HCT116 (cell line): ENCODE measurements around the gene PDYN.

Experiments
- CBX3 ChIP-seq: IDR thresholded peaks from 2 replicates; pipeline ENCODE4 v1.6.1; 2012; ENCODE audit warnings: low read depth
- CEBPB ChIP-seq: IDR thresholded peaks from 2 replicates; pipeline ENCODE4 v1.6.1; 2012; ENCODE audit warnings: low read depth
- ELF1 ChIP-seq: IDR thresholded peaks from 2 replicates; pipeline ENCODE4 v1.6.1; 2012; ENCODE audit warnings: low read depth, borderline replicate concordance
- EZH2 ChIP-seq: fragments of 200-600 bp; sonication (generic); IDR thresholded peaks from 2 replicates; pipeline ENCODE4 v1.6.1; 2017; ENCODE audit warnings: antibody characterized with exemption, mixed run types
- EZH2phosphoT487 ChIP-seq: fragments of 200-600 bp; IDR thresholded peaks from 2 replicates; pipeline ENCODE4 v1.6.1; 2018; ENCODE audit warnings: antibody characterized with exemption, borderline replicate concordance
- POLR2A ChIP-seq: IDR thresholded peaks from 2 replicates; pipeline ENCODE4 v1.7.0; 2011; ENCODE audit warnings: borderline replicate concordance; ENCODE audit not compliant: insufficient read depth, insufficient read length; ENCODE audit errors: extremely low read depth
- SIN3A ChIP-seq: IDR thresholded peaks from 2 replicates; pipeline ENCODE4 v1.6.1; 2012; ENCODE audit warnings: low read depth
- SRF ChIP-seq: IDR thresholded peaks from 2 replicates; pipeline ENCODE4 v1.6.1; 2012; ENCODE audit warnings: low read depth
- TCF7L2 ChIP-seq: IDR thresholded peaks from 2 replicates; pipeline ENCODE4 v1.7.0; 2011; ENCODE audit warnings: borderline replicate concordance, inconsistent platforms; ENCODE audit not compliant: insufficient read depth, insufficient read length; ENCODE audit errors: extremely low read depth
- TF ChIP-seq, protein P1 (sequence below), 3 experiments: fragments of 200-600 bp in 1 of 3; sonication (generic) in 1 of 3; IDR thresholded peaks in 2 of 3; conservative IDR thresholded peaks in 1 of 3; 2 replicates each; pipeline ENCODE4 v1.5.1; 2012 to 2017; ENCODE audit warnings: low read depth in 2 of 3, low read length in 2 of 3, antibody characterized with exemption in 1 of 3, borderline replicate concordance in 1 of 3, control low read depth in 1 of 3, mild to moderate bottlenecking in 1 of 3, mixed read lengths in 1 of 3, mixed run types in 1 of 3, moderate library complexity in 1 of 3; ENCODE audit not compliant: insufficient read depth in 1 of 3
- TF ChIP-seq, protein P2 (sequence below): IDR thresholded peaks from 2 replicates; pipeline ENCODE4 v1.6.1; 2012; ENCODE audit warnings: low read depth
- TF ChIP-seq, protein P3 (sequence below): IDR thresholded peaks from 2 replicates; pipeline ENCODE4 v1.6.1; 2011; ENCODE audit warnings: mild to moderate bottlenecking, low read length, moderate library complexity; ENCODE audit not compliant: insufficient replicate concordance; ENCODE audit errors: extremely low read depth
- TF ChIP-seq, protein P4 (sequence below): IDR thresholded peaks from 2 replicates; pipeline ENCODE4 v1.6.1; 2012
- TF ChIP-seq, protein P5 (sequence below): IDR thresholded peaks from 2 replicates; pipeline ENCODE4 v1.6.1; 2012

DNA sequence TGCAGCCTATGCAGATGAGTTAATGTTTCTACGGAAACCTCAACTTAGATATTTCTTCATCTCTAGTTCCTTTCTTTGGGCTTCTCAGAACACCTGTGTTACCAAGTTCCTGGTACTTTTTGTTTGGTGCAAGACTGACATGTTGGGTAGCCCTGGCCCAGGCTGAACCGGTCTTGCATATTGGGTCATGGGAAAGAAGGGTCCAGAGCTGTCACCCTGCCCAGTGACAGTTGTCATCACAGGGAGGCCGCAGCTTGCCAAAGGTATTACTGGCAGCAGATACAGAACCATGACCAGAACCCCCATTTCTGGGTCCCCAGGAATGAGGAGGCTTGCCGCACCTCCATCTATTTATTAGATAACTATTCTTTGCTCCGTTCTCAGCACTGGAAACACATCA is 40.2 kb downstream of the PDYN start:
- TF ChIP-seq, protein P1, sequence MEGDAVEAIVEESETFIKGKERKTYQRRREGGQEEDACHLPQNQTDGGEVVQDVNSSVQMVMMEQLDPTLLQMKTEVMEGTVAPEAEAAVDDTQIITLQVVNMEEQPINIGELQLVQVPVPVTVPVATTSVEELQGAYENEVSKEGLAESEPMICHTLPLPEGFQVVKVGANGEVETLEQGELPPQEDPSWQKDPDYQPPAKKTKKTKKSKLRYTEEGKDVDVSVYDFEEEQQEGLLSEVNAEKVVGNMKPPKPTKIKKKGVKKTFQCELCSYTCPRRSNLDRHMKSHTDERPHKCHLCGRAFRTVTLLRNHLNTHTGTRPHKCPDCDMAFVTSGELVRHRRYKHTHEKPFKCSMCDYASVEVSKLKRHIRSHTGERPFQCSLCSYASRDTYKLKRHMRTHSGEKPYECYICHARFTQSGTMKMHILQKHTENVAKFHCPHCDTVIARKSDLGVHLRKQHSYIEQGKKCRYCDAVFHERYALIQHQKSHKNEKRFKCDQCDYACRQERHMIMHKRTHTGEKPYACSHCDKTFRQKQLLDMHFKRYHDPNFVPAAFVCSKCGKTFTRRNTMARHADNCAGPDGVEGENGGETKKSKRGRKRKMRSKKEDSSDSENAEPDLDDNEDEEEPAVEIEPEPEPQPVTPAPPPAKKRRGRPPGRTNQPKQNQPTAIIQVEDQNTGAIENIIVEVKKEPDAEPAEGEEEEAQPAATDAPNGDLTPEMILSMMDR (IDR thresholded peaks at IDR 0.05 in 2 of 3, conservative IDR thresholded peaks at IDR 0.05 in 1 of 3; ENCODE audit: borderline replicate concordance in 1 of 3, insufficient read depth in 1 of 3, low read depth in 2 of 3, low read length in 2 of 3), result no peak
- no peak for TF ChIP-seq ELF1
- TF ChIP-seq POLR2A, result no peak
- no peak for TF ChIP-seq CEBPB
- no peak for TF ChIP-seq EZH2
- TF ChIP-seq SRF, result no peak
- TF ChIP-seq, protein P2, sequence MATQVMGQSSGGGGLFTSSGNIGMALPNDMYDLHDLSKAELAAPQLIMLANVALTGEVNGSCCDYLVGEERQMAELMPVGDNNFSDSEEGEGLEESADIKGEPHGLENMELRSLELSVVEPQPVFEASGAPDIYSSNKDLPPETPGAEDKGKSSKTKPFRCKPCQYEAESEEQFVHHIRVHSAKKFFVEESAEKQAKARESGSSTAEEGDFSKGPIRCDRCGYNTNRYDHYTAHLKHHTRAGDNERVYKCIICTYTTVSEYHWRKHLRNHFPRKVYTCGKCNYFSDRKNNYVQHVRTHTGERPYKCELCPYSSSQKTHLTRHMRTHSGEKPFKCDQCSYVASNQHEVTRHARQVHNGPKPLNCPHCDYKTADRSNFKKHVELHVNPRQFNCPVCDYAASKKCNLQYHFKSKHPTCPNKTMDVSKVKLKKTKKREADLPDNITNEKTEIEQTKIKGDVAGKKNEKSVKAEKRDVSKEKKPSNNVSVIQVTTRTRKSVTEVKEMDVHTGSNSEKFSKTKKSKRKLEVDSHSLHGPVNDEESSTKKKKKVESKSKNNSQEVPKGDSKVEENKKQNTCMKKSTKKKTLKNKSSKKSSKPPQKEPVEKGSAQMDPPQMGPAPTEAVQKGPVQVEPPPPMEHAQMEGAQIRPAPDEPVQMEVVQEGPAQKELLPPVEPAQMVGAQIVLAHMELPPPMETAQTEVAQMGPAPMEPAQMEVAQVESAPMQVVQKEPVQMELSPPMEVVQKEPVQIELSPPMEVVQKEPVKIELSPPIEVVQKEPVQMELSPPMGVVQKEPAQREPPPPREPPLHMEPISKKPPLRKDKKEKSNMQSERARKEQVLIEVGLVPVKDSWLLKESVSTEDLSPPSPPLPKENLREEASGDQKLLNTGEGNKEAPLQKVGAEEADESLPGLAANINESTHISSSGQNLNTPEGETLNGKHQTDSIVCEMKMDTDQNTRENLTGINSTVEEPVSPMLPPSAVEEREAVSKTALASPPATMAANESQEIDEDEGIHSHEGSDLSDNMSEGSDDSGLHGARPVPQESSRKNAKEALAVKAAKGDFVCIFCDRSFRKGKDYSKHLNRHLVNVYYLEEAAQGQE, result no peak
- TF ChIP-seq, protein P3, sequence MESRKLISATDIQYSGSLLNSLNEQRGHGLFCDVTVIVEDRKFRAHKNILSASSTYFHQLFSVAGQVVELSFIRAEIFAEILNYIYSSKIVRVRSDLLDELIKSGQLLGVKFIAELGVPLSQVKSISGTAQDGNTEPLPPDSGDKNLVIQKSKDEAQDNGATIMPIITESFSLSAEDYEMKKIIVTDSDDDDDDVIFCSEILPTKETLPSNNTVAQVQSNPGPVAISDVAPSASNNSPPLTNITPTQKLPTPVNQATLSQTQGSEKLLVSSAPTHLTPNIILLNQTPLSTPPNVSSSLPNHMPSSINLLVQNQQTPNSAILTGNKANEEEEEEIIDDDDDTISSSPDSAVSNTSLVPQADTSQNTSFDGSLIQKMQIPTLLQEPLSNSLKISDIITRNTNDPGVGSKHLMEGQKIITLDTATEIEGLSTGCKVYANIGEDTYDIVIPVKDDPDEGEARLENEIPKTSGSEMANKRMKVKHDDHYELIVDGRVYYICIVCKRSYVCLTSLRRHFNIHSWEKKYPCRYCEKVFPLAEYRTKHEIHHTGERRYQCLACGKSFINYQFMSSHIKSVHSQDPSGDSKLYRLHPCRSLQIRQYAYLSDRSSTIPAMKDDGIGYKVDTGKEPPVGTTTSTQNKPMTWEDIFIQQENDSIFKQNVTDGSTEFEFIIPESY, result no peak
- no peak for TF ChIP-seq EZH2phosphoT487
- no peak for TF ChIP-seq SIN3A
- TF ChIP-seq CBX3, result no peak
- TF ChIP-seq, protein P4, sequence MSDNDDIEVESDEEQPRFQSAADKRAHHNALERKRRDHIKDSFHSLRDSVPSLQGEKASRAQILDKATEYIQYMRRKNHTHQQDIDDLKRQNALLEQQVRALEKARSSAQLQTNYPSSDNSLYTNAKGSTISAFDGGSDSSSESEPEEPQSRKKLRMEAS, result no peak
- no peak for TF ChIP-seq TCF7L2
- TF ChIP-seq, protein P5, sequence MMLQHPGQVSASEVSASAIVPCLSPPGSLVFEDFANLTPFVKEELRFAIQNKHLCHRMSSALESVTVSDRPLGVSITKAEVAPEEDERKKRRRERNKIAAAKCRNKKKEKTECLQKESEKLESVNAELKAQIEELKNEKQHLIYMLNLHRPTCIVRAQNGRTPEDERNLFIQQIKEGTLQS, result no peak
